SK-N-SH (cell line): ENCODE measurements around the gene SETD1B.

Experiments used
- EP300 ChIP-seq, 2 experiments: IDR thresholded peaks; 2 replicates each; pipeline versions ENCODE4 v1.4.0 to v1.6.1; 2012; ENCODE audit warnings: borderline replicate concordance in 1 of 2, low read depth in 1 of 2, low read length in 1 of 2
- EZH2phosphoT487 ChIP-seq: fragments of 200-600 bp; sonication (generic); IDR thresholded peaks from 2 replicates; pipeline ENCODE4 v1.6.1; 2017; ENCODE audit warnings: low read depth, mixed run types, mild to moderate bottlenecking, antibody characterized with exemption, moderate library complexity, borderline replicate concordance
- FOXM1 ChIP-seq: IDR thresholded peaks from 2 replicates; pipeline ENCODE4 v1.4.0; 2012; ENCODE audit warnings: low read depth, mild to moderate bottlenecking
- GATA2 ChIP-seq: sonication (generic); formaldehyde crosslinking; IDR thresholded peaks from 2 replicates; pipeline ENCODE4 v1.5.0; 2020; ENCODE audit warnings: mild to moderate bottlenecking, missing genetic modification reagents
- RXRA ChIP-seq: IDR thresholded peaks from 2 replicates; pipeline ENCODE4 v1.4.0; 2012; ENCODE audit warnings: low read depth, mild to moderate bottlenecking, borderline replicate concordance
- TAF1 ChIP-seq: IDR thresholded peaks from 2 replicates; pipeline ENCODE4 v1.6.1; 2012; ENCODE audit warnings: low read depth, mild to moderate bottlenecking, low read length, moderate library complexity, borderline replicate concordance
- TF ChIP-seq, protein P1 (sequence below): IDR thresholded peaks from 2 replicates; pipeline ENCODE4; 2012
- TF ChIP-seq, protein P2 (sequence below): fragments of 150-350 bp; IDR thresholded peaks from 2 replicates; pipeline ENCODE4 v1.6.1; 2016; ENCODE audit warnings: mild to moderate bottlenecking, low read depth, low read length
- TF ChIP-seq, protein P3 (sequence below): IDR thresholded peaks from 2 replicates; pipeline ENCODE4 v1.6.1; 2012; ENCODE audit warnings: mild to moderate bottlenecking, low read depth, low read length, moderate library complexity
- TF ChIP-seq, protein P4 (sequence below): fragments of 200-600 bp; sonication (generic); IDR thresholded peaks from 2 replicates; pipeline ENCODE4 v1.6.1; 2017; ENCODE audit warnings: antibody characterized with exemption, mild to moderate bottlenecking, moderate library complexity
- TF ChIP-seq, protein P5 (sequence below): fragments of 150-350 bp; IDR thresholded peaks from 2 replicates; pipeline ENCODE4 v1.6.1; 2017; ENCODE audit warnings: antibody characterized with exemption, low read length, low read depth, borderline replicate concordance
- TF ChIP-seq, protein P6 (sequence below): IDR thresholded peaks from 2 replicates; pipeline ENCODE4 v1.4.0; 2012; ENCODE audit warnings: low read depth, borderline replicate concordance
- TF ChIP-seq, protein P7 (sequence below): IDR thresholded peaks from 2 replicates; pipeline ENCODE4 v1.4.0; 2012; ENCODE audit warnings: low read depth

DNA sequence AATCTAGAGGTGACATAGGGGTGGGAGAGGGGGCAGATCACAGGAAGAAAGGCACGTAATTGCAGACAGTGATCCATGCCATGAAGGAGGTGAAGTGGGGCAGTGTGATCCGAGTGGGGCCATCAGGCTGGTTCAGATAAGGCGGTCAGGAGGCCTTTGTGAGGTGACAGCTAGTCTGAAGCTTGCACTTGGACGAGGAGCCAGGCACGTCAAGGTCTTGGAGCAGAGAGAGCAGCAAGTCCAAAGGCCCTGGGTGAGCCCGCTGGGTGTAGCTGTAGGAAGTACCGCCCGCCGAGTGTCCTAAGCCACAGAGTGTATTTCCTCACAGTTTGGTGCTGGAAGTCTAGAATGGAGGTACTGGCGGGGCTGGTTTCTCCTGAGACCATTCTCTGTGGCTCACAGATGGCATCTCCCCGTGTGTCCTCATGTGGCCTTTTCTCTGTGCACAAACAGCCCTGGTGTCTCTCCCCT, 33.9 kb upstream of the SETD1B start:
- TF ChIP-seq, protein P1, sequence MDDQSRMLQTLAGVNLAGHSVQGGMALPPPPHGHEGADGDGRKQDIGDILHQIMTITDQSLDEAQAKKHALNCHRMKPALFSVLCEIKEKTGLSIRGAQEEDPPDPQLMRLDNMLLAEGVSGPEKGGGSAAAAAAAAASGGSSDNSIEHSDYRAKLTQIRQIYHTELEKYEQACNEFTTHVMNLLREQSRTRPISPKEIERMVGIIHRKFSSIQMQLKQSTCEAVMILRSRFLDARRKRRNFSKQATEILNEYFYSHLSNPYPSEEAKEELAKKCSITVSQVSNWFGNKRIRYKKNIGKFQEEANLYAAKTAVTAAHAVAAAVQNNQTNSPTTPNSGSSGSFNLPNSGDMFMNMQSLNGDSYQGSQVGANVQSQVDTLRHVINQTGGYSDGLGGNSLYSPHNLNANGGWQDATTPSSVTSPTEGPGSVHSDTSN, result no peak
- TF ChIP-seq EZH2phosphoT487, result no peak
- TF ChIP-seq, protein P2, sequence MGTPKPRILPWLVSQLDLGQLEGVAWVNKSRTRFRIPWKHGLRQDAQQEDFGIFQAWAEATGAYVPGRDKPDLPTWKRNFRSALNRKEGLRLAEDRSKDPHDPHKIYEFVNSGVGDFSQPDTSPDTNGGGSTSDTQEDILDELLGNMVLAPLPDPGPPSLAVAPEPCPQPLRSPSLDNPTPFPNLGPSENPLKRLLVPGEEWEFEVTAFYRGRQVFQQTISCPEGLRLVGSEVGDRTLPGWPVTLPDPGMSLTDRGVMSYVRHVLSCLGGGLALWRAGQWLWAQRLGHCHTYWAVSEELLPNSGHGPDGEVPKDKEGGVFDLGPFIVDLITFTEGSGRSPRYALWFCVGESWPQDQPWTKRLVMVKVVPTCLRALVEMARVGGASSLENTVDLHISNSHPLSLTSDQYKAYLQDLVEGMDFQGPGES, result no peak
- TF ChIP-seq GATA2 (CRISPR knock-in tag), result no peak
- TF ChIP-seq, protein P3, sequence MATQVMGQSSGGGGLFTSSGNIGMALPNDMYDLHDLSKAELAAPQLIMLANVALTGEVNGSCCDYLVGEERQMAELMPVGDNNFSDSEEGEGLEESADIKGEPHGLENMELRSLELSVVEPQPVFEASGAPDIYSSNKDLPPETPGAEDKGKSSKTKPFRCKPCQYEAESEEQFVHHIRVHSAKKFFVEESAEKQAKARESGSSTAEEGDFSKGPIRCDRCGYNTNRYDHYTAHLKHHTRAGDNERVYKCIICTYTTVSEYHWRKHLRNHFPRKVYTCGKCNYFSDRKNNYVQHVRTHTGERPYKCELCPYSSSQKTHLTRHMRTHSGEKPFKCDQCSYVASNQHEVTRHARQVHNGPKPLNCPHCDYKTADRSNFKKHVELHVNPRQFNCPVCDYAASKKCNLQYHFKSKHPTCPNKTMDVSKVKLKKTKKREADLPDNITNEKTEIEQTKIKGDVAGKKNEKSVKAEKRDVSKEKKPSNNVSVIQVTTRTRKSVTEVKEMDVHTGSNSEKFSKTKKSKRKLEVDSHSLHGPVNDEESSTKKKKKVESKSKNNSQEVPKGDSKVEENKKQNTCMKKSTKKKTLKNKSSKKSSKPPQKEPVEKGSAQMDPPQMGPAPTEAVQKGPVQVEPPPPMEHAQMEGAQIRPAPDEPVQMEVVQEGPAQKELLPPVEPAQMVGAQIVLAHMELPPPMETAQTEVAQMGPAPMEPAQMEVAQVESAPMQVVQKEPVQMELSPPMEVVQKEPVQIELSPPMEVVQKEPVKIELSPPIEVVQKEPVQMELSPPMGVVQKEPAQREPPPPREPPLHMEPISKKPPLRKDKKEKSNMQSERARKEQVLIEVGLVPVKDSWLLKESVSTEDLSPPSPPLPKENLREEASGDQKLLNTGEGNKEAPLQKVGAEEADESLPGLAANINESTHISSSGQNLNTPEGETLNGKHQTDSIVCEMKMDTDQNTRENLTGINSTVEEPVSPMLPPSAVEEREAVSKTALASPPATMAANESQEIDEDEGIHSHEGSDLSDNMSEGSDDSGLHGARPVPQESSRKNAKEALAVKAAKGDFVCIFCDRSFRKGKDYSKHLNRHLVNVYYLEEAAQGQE, result no peak
- no peak for TF ChIP-seq EP300 (IDR thresholded peaks at IDR 0.05; ENCODE audit: borderline replicate concordance in 1 of 2, low read depth in 1 of 2, low read length in 1 of 2)
- TF ChIP-seq, protein P4, sequence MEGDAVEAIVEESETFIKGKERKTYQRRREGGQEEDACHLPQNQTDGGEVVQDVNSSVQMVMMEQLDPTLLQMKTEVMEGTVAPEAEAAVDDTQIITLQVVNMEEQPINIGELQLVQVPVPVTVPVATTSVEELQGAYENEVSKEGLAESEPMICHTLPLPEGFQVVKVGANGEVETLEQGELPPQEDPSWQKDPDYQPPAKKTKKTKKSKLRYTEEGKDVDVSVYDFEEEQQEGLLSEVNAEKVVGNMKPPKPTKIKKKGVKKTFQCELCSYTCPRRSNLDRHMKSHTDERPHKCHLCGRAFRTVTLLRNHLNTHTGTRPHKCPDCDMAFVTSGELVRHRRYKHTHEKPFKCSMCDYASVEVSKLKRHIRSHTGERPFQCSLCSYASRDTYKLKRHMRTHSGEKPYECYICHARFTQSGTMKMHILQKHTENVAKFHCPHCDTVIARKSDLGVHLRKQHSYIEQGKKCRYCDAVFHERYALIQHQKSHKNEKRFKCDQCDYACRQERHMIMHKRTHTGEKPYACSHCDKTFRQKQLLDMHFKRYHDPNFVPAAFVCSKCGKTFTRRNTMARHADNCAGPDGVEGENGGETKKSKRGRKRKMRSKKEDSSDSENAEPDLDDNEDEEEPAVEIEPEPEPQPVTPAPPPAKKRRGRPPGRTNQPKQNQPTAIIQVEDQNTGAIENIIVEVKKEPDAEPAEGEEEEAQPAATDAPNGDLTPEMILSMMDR, result no peak
- no peak for TF ChIP-seq RXRA
- TF ChIP-seq, protein P5, sequence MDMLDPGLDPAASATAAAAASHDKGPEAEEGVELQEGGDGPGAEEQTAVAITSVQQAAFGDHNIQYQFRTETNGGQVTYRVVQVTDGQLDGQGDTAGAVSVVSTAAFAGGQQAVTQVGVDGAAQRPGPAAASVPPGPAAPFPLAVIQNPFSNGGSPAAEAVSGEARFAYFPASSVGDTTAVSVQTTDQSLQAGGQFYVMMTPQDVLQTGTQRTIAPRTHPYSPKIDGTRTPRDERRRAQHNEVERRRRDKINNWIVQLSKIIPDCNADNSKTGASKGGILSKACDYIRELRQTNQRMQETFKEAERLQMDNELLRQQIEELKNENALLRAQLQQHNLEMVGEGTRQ, result no peak
- TF ChIP-seq, protein P6, sequence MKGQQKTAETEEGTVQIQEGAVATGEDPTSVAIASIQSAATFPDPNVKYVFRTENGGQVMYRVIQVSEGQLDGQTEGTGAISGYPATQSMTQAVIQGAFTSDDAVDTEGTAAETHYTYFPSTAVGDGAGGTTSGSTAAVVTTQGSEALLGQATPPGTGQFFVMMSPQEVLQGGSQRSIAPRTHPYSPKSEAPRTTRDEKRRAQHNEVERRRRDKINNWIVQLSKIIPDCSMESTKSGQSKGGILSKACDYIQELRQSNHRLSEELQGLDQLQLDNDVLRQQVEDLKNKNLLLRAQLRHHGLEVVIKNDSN, result no peak
- TF ChIP-seq, protein P7, sequence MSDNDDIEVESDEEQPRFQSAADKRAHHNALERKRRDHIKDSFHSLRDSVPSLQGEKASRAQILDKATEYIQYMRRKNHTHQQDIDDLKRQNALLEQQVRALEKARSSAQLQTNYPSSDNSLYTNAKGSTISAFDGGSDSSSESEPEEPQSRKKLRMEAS, result no peak
- no peak for TF ChIP-seq FOXM1
- no peak for TF ChIP-seq TAF1
